ENCODE measurements around the gene CSHL1.

Gene CSHL1

GRCh38 chr17:63931981-63932561 is 21.0 kb upstream of the CSHL1 start, which contains the start of gene CD79B:
CD79B (minus strand) TSS chr17:63932331; CDS start chr17:63932261, 70 bp downstream.
- no peak for DNase-seq (ENCODE audit: low read depth)
- no peak for TF ChIP-seq CTCF (conservative IDR thresholded peaks at IDR 0.05; ENCODE audit: low read length)
- no peak within 1 kb of the TSS for H3K4me3 ChIP-seq (ENCODE audit: low read length)

- no peak for DNase-seq (ENCODE audit: low read depth)
- no peak for TF ChIP-seq CTCF (conservative IDR thresholded peaks at IDR 0.05; ENCODE audit: low read length)
- no peak overlapping the region for H3K4me3 ChIP-seq (ENCODE audit: low read length)
These were observed 20.0 kb upstream of the CSHL1 start for GRCh38 chr17:63930951-63931575.

DNA sequence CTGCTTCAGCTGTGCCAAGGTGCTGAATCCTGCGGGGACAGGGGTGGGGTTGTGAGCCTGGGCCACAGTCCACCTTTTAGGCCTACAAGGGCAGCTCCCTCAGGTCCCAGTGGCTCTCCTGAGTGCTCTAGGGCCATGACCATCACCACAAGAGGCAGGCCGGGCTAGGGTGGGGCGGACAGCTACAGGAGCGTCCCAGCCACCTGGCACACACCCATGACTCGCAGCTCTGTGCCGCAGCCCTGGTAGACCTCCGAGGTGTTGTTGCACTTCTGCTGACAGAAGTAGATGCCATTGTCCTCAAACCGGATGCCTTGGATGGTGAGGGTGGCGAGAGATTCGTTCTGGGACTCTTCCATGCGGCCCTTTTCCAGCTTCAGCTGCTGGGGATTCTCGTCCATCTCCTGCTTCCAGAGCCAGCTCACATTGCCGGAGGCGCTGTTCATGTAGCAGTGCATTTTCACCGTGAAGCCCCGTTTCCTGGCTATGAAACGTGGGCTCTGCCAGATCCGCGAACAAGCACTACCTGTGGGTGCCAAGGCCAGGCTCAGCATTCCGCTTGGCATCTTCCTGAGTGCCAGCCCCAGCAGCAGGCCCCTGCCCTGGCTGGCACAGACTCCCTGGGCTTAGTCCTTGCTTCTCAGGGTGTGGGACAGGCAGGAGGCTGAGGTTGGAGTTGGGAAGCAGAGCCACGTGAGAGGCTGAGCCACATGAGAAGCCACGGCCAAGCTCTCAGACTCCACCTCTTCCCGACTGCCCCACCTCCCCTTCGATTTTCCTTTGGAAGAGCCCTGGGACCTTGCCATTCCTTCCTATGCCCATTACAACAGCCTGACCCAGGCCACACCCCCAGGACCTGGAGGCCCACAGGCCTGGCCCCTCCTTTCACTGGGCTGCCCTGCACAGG is 19.1 kb upstream of the CSHL1 start:
- no peak for TF ChIP-seq CTCF (conservative IDR thresholded peaks at IDR 0.05; ENCODE audit: low read length)
- H3K4me3 ChIP-seq (ENCODE audit: low read length), result no peak overlapping the region
- no peak for DNase-seq (ENCODE audit: low read depth)

DNA sequence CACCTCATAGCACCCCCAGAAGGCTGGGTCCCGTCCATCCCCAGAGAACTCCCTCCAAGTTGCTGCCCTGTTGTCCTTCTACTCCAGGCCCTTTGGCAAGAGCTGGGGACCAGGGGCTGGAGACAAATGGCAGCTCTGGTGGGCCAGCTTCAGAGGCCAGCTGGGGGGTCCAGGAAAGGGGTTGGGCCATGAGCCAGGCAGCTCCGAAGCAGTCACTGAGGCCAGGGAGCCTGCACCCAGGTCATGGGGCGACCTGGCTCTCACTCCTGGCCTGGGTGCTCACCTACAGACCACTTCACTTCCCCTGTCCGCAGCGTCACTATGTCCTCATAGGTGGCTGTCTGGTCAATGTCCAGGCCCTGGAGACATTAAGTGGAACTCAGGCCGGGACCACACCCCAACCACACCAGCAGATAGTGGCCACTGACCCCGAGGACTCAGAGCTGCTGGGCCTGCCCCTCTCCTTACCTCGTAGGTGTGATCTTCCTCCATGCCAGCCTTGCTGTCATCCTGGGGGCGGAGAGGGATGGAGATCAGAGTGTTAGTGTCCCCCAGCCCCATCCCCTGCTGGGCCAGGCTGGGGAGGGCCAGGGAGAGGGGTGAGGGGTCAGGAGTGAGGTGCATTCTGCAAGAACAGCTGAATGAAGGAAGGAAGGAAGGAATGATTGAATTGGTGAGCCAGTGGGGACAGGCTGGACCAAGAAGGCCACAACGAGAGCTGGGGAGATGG is 18.1 kb upstream of the CSHL1 start:
- no peak for TF ChIP-seq CTCF (conservative IDR thresholded peaks at IDR 0.05; ENCODE audit: low read length)
- no peak for DNase-seq (ENCODE audit: low read depth)
- H3K4me3 ChIP-seq (ENCODE audit: low read length), result no peak overlapping the region

DNA sequence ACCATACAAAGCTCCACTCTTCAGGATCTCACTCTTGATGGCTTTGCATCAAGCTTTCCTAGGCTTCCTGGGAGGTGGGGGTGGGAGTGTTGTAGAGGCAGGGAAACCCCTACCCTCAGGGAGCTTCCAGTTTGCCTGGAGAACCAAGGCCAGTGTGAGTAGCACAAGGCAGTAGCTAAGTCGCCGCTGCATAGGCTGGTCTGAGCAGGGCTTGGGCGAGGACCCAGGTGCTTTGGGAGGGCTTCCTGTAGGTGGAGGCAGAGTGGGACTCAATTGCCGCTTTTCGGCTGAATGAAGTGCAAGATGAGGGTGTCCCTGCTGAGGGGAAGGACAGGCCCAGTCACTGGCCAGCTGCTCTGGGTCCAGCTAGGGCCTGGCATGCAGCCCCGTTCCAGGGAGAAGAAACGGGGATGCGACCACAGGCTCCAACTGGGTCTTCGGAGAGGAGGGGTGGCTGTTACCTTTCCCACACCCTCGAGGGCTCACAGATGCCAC is 17.2 kb upstream of the CSHL1 start:
- H3K4me3 ChIP-seq (ENCODE audit: low read length), result no peak overlapping the region
- TF ChIP-seq CTCF (conservative IDR thresholded peaks at IDR 0.05; ENCODE audit: low read length), result no peak
- no peak for DNase-seq (ENCODE audit: low read depth)

DNA sequence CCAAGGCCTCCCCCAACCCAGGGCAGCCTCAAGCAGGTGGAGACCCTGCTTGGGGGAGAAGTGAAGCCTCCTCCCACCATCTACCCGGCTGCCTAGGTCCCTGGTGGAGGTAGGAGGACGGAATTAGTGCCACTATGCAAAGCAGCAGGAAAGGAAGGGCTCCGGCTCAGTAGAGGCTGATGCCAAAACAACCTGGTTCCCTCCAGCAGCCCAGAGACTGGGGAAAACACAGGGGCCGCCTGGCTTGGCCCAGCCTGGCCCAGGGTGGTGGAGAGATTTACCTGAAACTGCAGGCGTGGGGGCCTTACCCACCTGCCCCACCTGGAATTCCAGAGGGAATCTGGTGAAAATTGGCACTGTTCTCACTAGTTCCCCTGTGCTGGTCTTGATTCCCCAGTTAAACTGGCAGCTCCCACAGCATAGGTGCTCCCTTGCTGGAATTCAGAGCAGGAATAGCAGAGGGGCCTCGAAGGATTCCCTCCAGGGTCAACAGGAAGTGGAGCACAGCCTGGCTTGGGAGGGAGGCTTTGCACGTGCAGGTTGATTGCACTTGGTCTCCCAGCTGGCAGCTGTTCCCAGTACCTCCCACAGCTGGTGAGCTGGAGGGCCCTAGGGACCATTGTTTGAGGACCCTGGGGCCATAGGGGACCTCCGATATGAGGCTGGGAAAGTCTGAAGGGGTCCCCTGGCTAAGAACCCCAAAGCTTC is 16.6 kb upstream of the CSHL1 start:
- no peak overlapping the region for H3K4me3 ChIP-seq (ENCODE audit: low read length)
- no peak for TF ChIP-seq CTCF (conservative IDR thresholded peaks at IDR 0.05; ENCODE audit: low read length)
- no peak for DNase-seq (ENCODE audit: low read depth)
